ENCODE results near the gene HABP4.

HABP4 gene

DNA sequence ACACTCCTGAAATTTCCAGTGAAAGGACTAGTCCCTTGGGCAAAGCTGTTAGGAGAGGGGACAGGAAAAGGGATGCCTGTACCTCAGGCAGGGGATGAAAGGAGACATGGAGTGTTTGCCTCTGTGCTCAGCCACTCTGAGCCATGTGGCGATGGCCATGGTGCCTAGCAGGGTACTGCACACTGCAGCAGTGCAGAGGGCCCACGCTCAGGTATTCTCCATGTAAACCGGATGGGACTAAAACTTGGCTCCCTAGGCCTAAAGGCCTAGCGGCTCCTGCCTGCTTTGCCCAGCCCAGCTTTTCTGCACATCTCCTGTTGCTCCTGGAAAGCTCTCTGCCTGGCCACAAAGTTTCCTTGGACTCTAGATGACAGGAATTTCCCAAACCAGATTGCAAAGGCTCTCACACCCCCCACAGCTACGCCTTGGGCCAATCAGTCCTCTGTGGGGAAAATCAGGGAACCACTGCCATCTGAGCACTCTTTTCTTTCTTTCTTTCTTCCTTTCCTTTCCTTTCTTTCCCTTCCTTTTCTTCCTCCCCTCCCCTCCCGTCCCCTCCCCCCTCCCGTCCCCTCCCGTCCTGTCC, 44.3 kb downstream of the HABP4 start:
- TF ChIP-seq, protein P1, sequence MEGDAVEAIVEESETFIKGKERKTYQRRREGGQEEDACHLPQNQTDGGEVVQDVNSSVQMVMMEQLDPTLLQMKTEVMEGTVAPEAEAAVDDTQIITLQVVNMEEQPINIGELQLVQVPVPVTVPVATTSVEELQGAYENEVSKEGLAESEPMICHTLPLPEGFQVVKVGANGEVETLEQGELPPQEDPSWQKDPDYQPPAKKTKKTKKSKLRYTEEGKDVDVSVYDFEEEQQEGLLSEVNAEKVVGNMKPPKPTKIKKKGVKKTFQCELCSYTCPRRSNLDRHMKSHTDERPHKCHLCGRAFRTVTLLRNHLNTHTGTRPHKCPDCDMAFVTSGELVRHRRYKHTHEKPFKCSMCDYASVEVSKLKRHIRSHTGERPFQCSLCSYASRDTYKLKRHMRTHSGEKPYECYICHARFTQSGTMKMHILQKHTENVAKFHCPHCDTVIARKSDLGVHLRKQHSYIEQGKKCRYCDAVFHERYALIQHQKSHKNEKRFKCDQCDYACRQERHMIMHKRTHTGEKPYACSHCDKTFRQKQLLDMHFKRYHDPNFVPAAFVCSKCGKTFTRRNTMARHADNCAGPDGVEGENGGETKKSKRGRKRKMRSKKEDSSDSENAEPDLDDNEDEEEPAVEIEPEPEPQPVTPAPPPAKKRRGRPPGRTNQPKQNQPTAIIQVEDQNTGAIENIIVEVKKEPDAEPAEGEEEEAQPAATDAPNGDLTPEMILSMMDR (IDR thresholded peaks at IDR 0.05; ENCODE audit: low read depth, low read length, missing control alignments): no peak
- no peak overlapping the region for H3K4me3 ChIP-seq (ENCODE audit: low read depth, low read length)
- no peak for DNase-seq (ENCODE audit: low read depth)

- TF ChIP-seq, protein P1 (IDR thresholded peaks at IDR 0.05; ENCODE audit: low read depth, low read length, missing control alignments): no peak
- DNase-seq (ENCODE audit: low read depth): no peak
- H3K4me3 ChIP-seq (ENCODE audit: low read depth, low read length): no peak overlapping the region
Observed at GRCh38 chr9:96495341-96495740, 45.4 kb downstream of the HABP4 start.

- DNase-seq (ENCODE audit: low read depth): no peak
- TF ChIP-seq, protein P1 (IDR thresholded peaks at IDR 0.05; ENCODE audit: low read depth, low read length, missing control alignments): no peak
- H3K4me3 ChIP-seq (ENCODE audit: low read depth, low read length): no peak overlapping the region
Observed at GRCh38 chr9:96496368-96497116, 46.6 kb downstream of the HABP4 start.

DNA sequence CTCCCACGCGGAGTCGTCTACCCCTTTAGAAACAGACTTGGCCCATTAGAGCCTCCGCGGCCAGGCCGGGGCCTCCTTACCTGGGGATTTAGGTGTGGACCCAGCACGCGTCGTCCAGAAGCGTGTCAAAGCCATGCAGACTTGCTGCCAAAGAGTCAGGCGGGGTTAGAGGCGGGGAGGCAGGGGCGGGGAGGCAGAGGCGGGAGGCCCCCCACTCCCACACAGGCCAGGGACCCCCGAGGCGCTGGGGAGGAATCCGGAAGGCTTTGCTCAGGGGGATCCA, 47.1 kb downstream of the HABP4 start:
- H3K4me3 ChIP-seq (ENCODE audit: low read depth, low read length): no peak overlapping the region
- TF ChIP-seq, protein P1 (IDR thresholded peaks at IDR 0.05; ENCODE audit: low read depth, low read length, missing control alignments): no peak
- no peak for DNase-seq (ENCODE audit: low read depth)

GRCh38 chr9:96498796-96499195, 48.8 kb downstream of the HABP4 start:
- TF ChIP-seq, protein P1 (IDR thresholded peaks at IDR 0.05; ENCODE audit: low read depth, low read length, missing control alignments): no peak
- DNase-seq (ENCODE audit: low read depth): no peak
- no peak overlapping the region for H3K4me3 ChIP-seq (ENCODE audit: low read depth, low read length)

DNA sequence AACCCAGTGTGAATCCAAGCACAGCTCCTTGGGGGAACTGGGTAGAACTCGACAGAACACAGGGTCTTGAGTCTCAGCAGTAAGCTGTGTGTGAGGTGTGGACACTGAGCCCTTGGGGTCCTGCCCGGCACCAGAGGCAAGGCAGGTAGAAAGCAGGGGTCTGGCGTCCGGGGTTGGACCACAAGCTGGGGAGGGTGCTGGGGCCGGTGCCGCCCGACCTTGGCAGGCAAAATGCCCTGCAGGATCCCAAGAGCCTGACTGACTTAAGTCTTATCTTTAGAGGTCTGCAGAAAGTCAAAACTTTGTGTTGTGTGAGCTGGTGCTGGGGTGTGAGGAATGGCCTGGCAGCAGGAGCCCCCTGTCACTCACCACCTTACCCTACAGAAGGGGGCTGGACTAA, 49.3 kb downstream of the HABP4 start:
- TF ChIP-seq, protein P1 (IDR thresholded peaks at IDR 0.05; ENCODE audit: low read depth, low read length, missing control alignments): no peak
- H3K4me3 ChIP-seq (ENCODE audit: low read depth, low read length): no peak overlapping the region
- DNase-seq (ENCODE audit: low read depth): no peak

Data from GM12864 (cell line).